Calu3 (cell line): ENCODE data around the gene WHRN. TPM values are rescaled to one million over a fixed set of nuclear protein-coding genes. Genes with fewer than 3 reads are reported as not detected.

Source experiments
- BruUV-seq: library from RNA; stranded (reverse); fragments of 400-500 nt; replicated peaks from 2 replicates; lab custom pipeline; 2021; lab: Mats Ljungman, UMichigan
- CTCF ChIA-PET: fragments of 300-600 bp; sonication (Branson Sonifier 250); formaldehyde crosslinking; loops from one replicate; lab custom pipeline; 2022; ENCODE audit warnings: antibody characterized with exemption; lab: Charles Lee
- DNase-seq: peaks from one replicate; pipeline ENCODE4 v3.0.0; 2022
- H3K27ac Mint-ChIP-seq: one replicate; pipeline ENCODE4 v1.8.0; 2022; ENCODE audit warnings: mixed read lengths; ENCODE audit not compliant: unreplicated experiment
- H3K27me3 Mint-ChIP-seq: one replicate; pipeline ENCODE4 v1.8.0; 2022; ENCODE audit warnings: mixed read lengths; ENCODE audit not compliant: unreplicated experiment
- H3K36me3 Mint-ChIP-seq: one replicate; pipeline ENCODE4 v1.8.0; 2022; ENCODE audit warnings: mild to moderate bottlenecking, moderate library complexity, mixed read lengths; ENCODE audit not compliant: insufficient read depth, unreplicated experiment
- H3K4me1 Mint-ChIP-seq: one replicate; pipeline ENCODE4 v1.8.0; 2022; ENCODE audit warnings: mild to moderate bottlenecking, low read depth, mixed read lengths; ENCODE audit not compliant: unreplicated experiment
- H3K4me3 Mint-ChIP-seq: one replicate; pipeline ENCODE4 v1.8.0; 2022; ENCODE audit warnings: mild to moderate bottlenecking, low read depth, moderate library complexity, mixed read lengths; ENCODE audit not compliant: unreplicated experiment
- H3K9me3 Mint-ChIP-seq: one replicate; pipeline ENCODE4 v1.8.0; 2022; ENCODE audit warnings: low read depth, mixed read lengths; ENCODE audit not compliant: unreplicated experiment
- CTCF ChIP-seq: fragments of 200-600 bp; IDR thresholded peaks from one replicate; pipeline ENCODE4 v1.8.0; 2022; ENCODE audit warnings: antibody characterized with exemption; ENCODE audit not compliant: unreplicated experiment
- intact Hi-C: fragments of 100-400 bp; cut with micrococcal nuclease; formaldehyde crosslinking; loops from one replicate; pipeline ENCODE4 v1.10.0; 2022; ENCODE audit not compliant: unreplicated experiment
- total RNA-seq: library from RNA; stranded (reverse); gene quantifications from 2 replicates; pipeline ENCODE4 v1.2.3, GENCODE V29; 2022

WHRN gene
- total RNA-seq, 1 experiment from 2014 or later: 4.9 TPM

GRCh38 chr9:114419796-114420195, 85.5 kb downstream of the WHRN start:
- H3K27ac Mint-ChIP-seq: no peak overlapping the region
- H3K4me3 Mint-ChIP-seq: no peak overlapping the region
- no TSS peak for BruUV-seq
- intact Hi-C loops: no loop called here
- no peaks in the 10 kb centered on the region for H3K27me3 Mint-ChIP-seq
- H3K9me3 Mint-ChIP-seq: no peaks in the 10 kb centered on the region
- DNase-seq: no peak
- TF ChIP-seq CTCF: no peak
- H3K36me3 Mint-ChIP-seq: peaks cover 4% of the 10 kb centered on the region
- no peaks in the 10 kb centered on the region for H3K4me1 Mint-ChIP-seq
- CTCF ChIA-PET: no interaction called here

- no peak for TF ChIP-seq CTCF
- no peaks in the 10 kb centered on the region for H3K4me1 Mint-ChIP-seq
- peaks cover 4% of the 10 kb centered on the region for H3K36me3 Mint-ChIP-seq
- intact Hi-C loops: no loop called here
- no peaks in the 10 kb centered on the region for H3K9me3 Mint-ChIP-seq
- no peak for DNase-seq
- H3K27me3 Mint-ChIP-seq: no peaks in the 10 kb centered on the region
- no TSS peak for BruUV-seq
- H3K4me3 Mint-ChIP-seq: no peak overlapping the region
- no peak overlapping the region for H3K27ac Mint-ChIP-seq
- CTCF ChIA-PET: no interaction called here
Observed at GRCh38 chr9:114418053-114418452, 87.2 kb downstream of the WHRN start.

GRCh38 chr9:114417511-114417910, 87.8 kb downstream of the WHRN start:
- no peaks in the 10 kb centered on the region for H3K27me3 Mint-ChIP-seq
- DNase-seq: no peak
- H3K36me3 Mint-ChIP-seq: peaks cover 4% of the 10 kb centered on the region
- H3K9me3 Mint-ChIP-seq: no peaks in the 10 kb centered on the region
- H3K4me3 Mint-ChIP-seq: no peak overlapping the region
- no peaks in the 10 kb centered on the region for H3K4me1 Mint-ChIP-seq
- no peak for TF ChIP-seq CTCF
- intact Hi-C loops: no loop called here
- CTCF ChIA-PET: interaction anchor here (0.6 kb wide), 1 partner anchor 902 kb away, joined by 3 read pairs; no protein-coding TSS in a partner anchor
- no peak overlapping the region for H3K27ac Mint-ChIP-seq
- BruUV-seq: no TSS peak

- H3K36me3 Mint-ChIP-seq: peaks cover 4% of the 10 kb centered on the region
- BruUV-seq: no TSS peak
- CTCF ChIA-PET: interaction anchor here (0.6 kb wide), 1 partner anchor 903 kb away, joined by 3 read pairs; no protein-coding TSS in a partner anchor
- intact Hi-C loops: no loop called here
- no peak overlapping the region for H3K27ac Mint-ChIP-seq
- no peaks in the 10 kb centered on the region for H3K9me3 Mint-ChIP-seq
- no peak overlapping the region for H3K4me3 Mint-ChIP-seq
- no peak for DNase-seq
- no peaks in the 10 kb centered on the region for H3K27me3 Mint-ChIP-seq
- H3K4me1 Mint-ChIP-seq: no peaks in the 10 kb centered on the region
- TF ChIP-seq CTCF: no peak
Observed at GRCh38 chr9:114416906-114417305, 88.4 kb downstream of the WHRN start.
